ENCODE results near the gene PSPH.
A peak's percentile ranks its signal among the peaks of the same experiment; 100 is the strongest.
"Not testable (repeated sequence)": the region's sequence is repeated elsewhere in the genome, so short reads cannot be mapped to it uniquely, and the experiment has no call there.

The PSPH gene

DNA sequence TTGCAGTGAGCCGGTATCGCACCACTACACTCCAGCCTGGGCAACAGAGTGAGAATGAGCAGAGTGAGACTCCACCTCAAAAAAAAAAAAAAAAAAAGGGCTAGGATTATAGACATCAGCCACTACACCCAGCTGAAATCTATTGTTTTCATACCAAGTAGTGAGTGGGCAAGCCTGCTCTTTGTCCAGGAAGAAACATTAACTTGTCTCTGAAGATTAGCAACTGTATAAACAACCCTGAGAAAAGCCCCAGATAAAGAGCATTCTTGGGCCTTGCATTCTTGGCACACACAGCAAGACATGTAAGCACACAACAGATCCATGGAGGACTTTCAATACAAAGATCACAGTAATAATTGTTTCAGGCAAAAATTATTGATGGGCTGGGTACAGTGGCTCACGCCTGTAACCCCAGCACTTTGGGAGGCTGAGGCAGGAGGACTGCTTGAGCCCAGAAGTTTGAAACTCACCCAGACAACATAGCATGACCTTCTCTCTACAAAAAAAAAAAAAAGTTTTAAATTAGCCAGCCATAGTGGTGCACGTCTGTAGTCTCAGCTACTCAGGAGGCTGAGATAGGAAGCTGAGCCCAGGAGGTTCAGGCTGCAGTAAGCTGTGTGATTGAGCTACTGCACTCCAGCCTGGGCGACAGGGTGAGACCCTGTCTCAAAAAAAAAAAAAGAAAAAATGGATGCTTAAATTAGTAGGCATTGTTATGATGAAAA lies 4.4 kb downstream of the PSPH start:
- DNase-seq (no peak), ATAC-seq (replicated peaks) (no peak)
- Mint-ChIP-seq H3K9me3 (no peaks in the 10 kb centered on the region), H3K4me1 (peaks cover 6 to 14% of the 10 kb centered on the region in 2 donors), H3K36me3 (peaks cover 9 to 15% of the 10 kb centered on the region in 2 donors), H3K4me3 (no peak overlapping the region), H3K27me3 (no peaks in the 10 kb centered on the region), H3K27ac (no peak overlapping the region)

GRCh38 chr7:56045758-56046157 lies 5.5 kb downstream of the PSPH start:
- H3K4me1 Mint-ChIP-seq = peaks cover 6 to 14% of the 10 kb centered on the region in 2 donors
- H3K27ac Mint-ChIP-seq; ATAC-seq (replicated peaks); H3K4me3 Mint-ChIP-seq; H3K27me3 Mint-ChIP-seq; H3K9me3 Mint-ChIP-seq; DNase-seq: not testable (repeated sequence)
- peaks cover 13 to 21% of the 10 kb centered on the region in 2 donors for H3K36me3 Mint-ChIP-seq

- no peak for ATAC-seq (replicated peaks)
- Mint-ChIP-seq H3K27ac (no peak overlapping the region), H3K9me3 (no peaks in the 10 kb centered on the region), H3K36me3 (peaks cover 13 to 26% of the 10 kb centered on the region in 2 donors), H3K4me3 (no peak overlapping the region), H3K4me1 (no peaks in the 10 kb centered on the region), H3K27me3 (no peaks in the 10 kb centered on the region)
- no peak for DNase-seq
These were observed 10.5 kb downstream of the PSPH start for GRCh38 chr7:56040730-56041129.

GRCh38 chr7:56033671-56034432 lies 17.4 kb downstream of the PSPH start:
- peaks cover 3 to 10% of the 10 kb centered on the region in 2 donors for H3K4me1 Mint-ChIP-seq
- ATAC-seq (replicated peaks) (peak; percentile 92 to 93), DNase-seq (peak; percentile 43)
- H3K27me3 Mint-ChIP-seq = no peaks in the 10 kb centered on the region
- H3K9me3 Mint-ChIP-seq = no peaks in the 10 kb centered on the region
- H3K27ac Mint-ChIP-seq = no peak overlapping the region
- H3K4me3 Mint-ChIP-seq = peak overlapping the region; percentile 78 to 82
- peaks cover 11 to 24% of the 10 kb centered on the region in 2 donors for H3K36me3 Mint-ChIP-seq

GRCh38 chr7:56032578-56032977 lies 18.7 kb downstream of the PSPH start:
- Mint-ChIP-seq H3K4me1 (peaks cover 3 to 10% of the 10 kb centered on the region in 2 donors), H3K36me3 (peaks cover 11 to 29% of the 10 kb centered on the region in 2 donors)
- not testable (repeated sequence) for H3K27ac Mint-ChIP-seq; ATAC-seq (replicated peaks); H3K9me3 Mint-ChIP-seq; DNase-seq; H3K4me3 Mint-ChIP-seq; H3K27me3 Mint-ChIP-seq

DNA sequence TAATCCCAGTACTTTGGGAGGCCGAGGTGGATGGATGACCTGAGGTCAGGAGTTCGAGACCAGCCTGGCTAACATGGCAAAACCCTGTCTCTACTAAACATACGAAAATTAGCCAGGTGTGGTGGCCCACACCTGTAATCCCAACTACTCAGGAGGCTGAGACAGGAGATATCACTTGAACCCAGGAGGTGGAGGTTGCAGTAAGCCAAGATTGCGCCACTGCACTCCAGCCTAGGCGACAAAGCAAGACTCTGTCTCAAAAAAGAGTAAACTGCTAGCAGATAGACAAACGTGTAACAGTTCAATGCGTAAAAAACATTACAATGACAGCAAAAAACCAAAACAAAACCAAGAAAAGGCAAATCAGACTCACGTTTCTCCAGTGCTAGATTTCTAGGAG lies 19.7 kb downstream of the PSPH start:
- H3K4me3 Mint-ChIP-seq; H3K27ac Mint-ChIP-seq; DNase-seq; H3K9me3 Mint-ChIP-seq; ATAC-seq (replicated peaks); H3K27me3 Mint-ChIP-seq: not testable (repeated sequence)
- H3K4me1 Mint-ChIP-seq = peaks cover 3 to 10% of the 10 kb centered on the region in 2 donors
- H3K36me3 Mint-ChIP-seq = peaks cover 18 to 37% of the 10 kb centered on the region in 2 donors

GRCh38 chr7:56030340-56030739 lies 20.9 kb downstream of the PSPH start:
- no peak for ATAC-seq (replicated peaks)
- no peaks in the 10 kb centered on the region for H3K27me3 Mint-ChIP-seq
- H3K36me3 Mint-ChIP-seq = peaks cover 20 to 43% of the 10 kb centered on the region in 2 donors
- no peak overlapping the region for H3K4me3 Mint-ChIP-seq
- H3K9me3 Mint-ChIP-seq = no peaks in the 10 kb centered on the region
- H3K27ac Mint-ChIP-seq = no peak overlapping the region
- H3K4me1 Mint-ChIP-seq = peaks cover 3 to 10% of the 10 kb centered on the region in 2 donors
- DNase-seq = no peak

- Mint-ChIP-seq H3K4me3 (no peak overlapping the region), H3K9me3 (no peaks in the 10 kb centered on the region), H3K27ac (no peak overlapping the region), H3K27me3 (no peaks in the 10 kb centered on the region), H3K4me1 (peaks cover 3 to 7% of the 10 kb centered on the region in 2 donors), H3K36me3 (peaks cover 24 to 48% of the 10 kb centered on the region in 2 donors)
- no peak for DNase-seq
- ATAC-seq (replicated peaks) = no peak
These were observed 22.2 kb downstream of the PSPH start for GRCh38 chr7:56028942-56029630.

DNA sequence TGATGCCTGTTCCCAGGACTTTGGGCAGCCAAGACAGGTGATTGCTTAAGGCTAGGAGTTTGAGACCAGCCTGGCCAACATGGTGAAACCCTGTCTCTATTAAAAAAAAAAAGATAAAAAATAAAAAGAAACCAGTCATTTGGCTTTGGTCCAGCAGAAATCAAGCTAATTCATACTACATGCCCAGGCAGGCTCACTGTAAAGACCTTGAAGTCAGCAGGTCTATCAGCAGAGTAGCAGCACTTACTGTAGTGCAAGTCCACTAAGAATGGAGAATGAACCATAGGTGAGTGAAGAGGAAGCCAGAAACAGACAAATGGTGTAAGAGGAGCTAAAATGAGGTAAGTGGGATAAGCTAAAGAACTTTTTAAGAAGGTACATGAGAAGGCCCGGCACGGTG lies 24.7 kb downstream of the PSPH start:
- H3K4me1 Mint-ChIP-seq = no peaks in the 10 kb centered on the region
- no peaks in the 10 kb centered on the region for H3K27me3 Mint-ChIP-seq
- DNase-seq = no peak
- ATAC-seq (replicated peaks) = no peak
- no peaks in the 10 kb centered on the region for H3K9me3 Mint-ChIP-seq
- H3K4me3 Mint-ChIP-seq = no peak overlapping the region
- peaks cover 21 to 46% of the 10 kb centered on the region in 2 donors for H3K36me3 Mint-ChIP-seq
- H3K27ac Mint-ChIP-seq = no peak overlapping the region

- H3K4me3 Mint-ChIP-seq = no peak overlapping the region
- H3K9me3 Mint-ChIP-seq = no peaks in the 10 kb centered on the region
- DNase-seq = no peak
These were observed 27.7 kb downstream of the PSPH start for GRCh38 chr7:56023500-56023899.

GRCh38 chr7:56019501-56019900 lies 31.7 kb downstream of the PSPH start:
- DNase-seq = no peak
- no peaks in the 10 kb centered on the region for H3K4me1 Mint-ChIP-seq
- ATAC-seq (replicated peaks) = no peak
- H3K4me3 Mint-ChIP-seq = no peak overlapping the region
- H3K27me3 Mint-ChIP-seq = no peaks in the 10 kb centered on the region
- peaks cover 8 to 30% of the 10 kb centered on the region in 2 donors for H3K36me3 Mint-ChIP-seq
- no peak overlapping the region for H3K27ac Mint-ChIP-seq
- no peaks in the 10 kb centered on the region for H3K9me3 Mint-ChIP-seq

More at GRCh38 chr7:56023500-56023899, 27.7 kb downstream of the PSPH start:
- no peak for ATAC-seq (replicated peaks)
- Mint-ChIP-seq H3K36me3 (peaks cover 21 to 44% of the 10 kb centered on the region in 2 donors), H3K4me1 (no peaks in the 10 kb centered on the region), H3K27me3 (no peaks in the 10 kb centered on the region), H3K27ac (no peak overlapping the region)

GRCh38 chr7:56017015-56017414 lies 34.2 kb downstream of the PSPH start:
- H3K36me3 Mint-ChIP-seq = peaks cover 10 to 40% of the 10 kb centered on the region in 2 donors
- H3K4me1 Mint-ChIP-seq; H3K4me3 Mint-ChIP-seq; H3K27ac Mint-ChIP-seq; DNase-seq; H3K27me3 Mint-ChIP-seq; H3K9me3 Mint-ChIP-seq; ATAC-seq (replicated peaks): not testable (repeated sequence)

- Mint-ChIP-seq H3K9me3 (no peaks in the 10 kb centered on the region), H3K36me3 (peaks cover 12 to 26% of the 10 kb centered on the region in 2 donors), H3K27ac (no peak overlapping the region), H3K4me3 (no peak overlapping the region), H3K4me1 (no peaks in the 10 kb centered on the region), H3K27me3 (no peaks in the 10 kb centered on the region)
- ATAC-seq (replicated peaks) (no peak), DNase-seq (no peak)
These were observed 41.5 kb downstream of the PSPH start for GRCh38 chr7:56009695-56010094.

DNA sequence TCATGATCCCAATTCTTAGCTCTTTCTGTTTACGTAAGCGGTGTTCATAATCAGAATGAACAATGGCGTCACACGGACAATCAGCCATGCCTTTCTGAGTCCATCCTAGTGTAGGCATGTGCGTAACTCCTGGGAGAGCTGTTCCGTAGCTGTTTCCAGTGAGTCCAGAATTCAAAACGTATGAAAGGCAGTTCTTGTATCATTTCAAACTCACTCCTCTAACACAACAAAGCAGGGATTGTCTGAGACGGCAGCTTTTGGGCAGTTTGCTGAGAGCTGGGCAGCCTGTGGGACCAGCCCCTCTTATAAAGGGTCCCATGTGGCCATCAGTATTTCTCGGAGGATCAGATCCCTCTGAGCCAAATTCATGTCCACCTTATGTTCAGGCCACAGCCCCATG lies 43.4 kb downstream of the PSPH start:
- no peak for DNase-seq
- H3K4me3 Mint-ChIP-seq = no peak overlapping the region
- no peak overlapping the region for H3K27ac Mint-ChIP-seq
- no peaks in the 10 kb centered on the region for H3K27me3 Mint-ChIP-seq
- peaks cover 8 to 16% of the 10 kb centered on the region in 2 donors for H3K36me3 Mint-ChIP-seq
- no peaks in the 10 kb centered on the region for H3K4me1 Mint-ChIP-seq
- H3K9me3 Mint-ChIP-seq = no peaks in the 10 kb centered on the region
- ATAC-seq (replicated peaks) = no peak
